ENCODE data around the gene CDKN1A. TPM values are rescaled to one million over a fixed set of nuclear protein-coding genes. Genes with fewer than 3 reads are reported as not detected.

Gene CDKN1A
- total and polyA plus RNA-seq, 10 of the 15 experiments (the other 5 are each of a cell fraction or from before 2014, with no cell fraction given) = 25.2 to 637 (median 216) TPM

GRCh38 chr6:36716476-36717093 is 38.1 kb downstream of the CDKN1A start:
- ATAC-seq = no peak
- Histone ChIP-seq H3K4me2 (ENCODE audit: control insufficient read depth, insufficient read depth) (no peak overlapping the region), H3K79me2 (ENCODE audit: control insufficient read depth, insufficient read depth, low read length) (no peaks in the 10 kb centered on the region), H2AFZ (ENCODE audit: control insufficient read depth, low read depth, low read length) (no peak overlapping the region), H3K9ac (ENCODE audit: control insufficient read depth, insufficient read depth, low read length) (no peak overlapping the region), H3K36me3 (ENCODE audit: control insufficient read depth in 2 of 2, insufficient read depth in 2 of 2, low read length in 1 of 2) (no peaks in the 10 kb centered on the region), H3K4me1 (ENCODE audit: control insufficient read depth, insufficient read depth, low read length) (peaks cover 14% of the 10 kb centered on the region), H3K27me3 (replicated peaks in 1 of 2; ENCODE audit: control insufficient read depth in 2 of 2, insufficient read depth in 2 of 2, low read length in 1 of 2) (no peaks in the 10 kb centered on the region), H3K27ac (ENCODE audit: control insufficient read depth, insufficient read depth) (no peak overlapping the region), H3K9me3 (replicated peaks; ENCODE audit: control insufficient read depth, insufficient read depth, low read length) (no peaks in the 10 kb centered on the region), H4K20me1 (ENCODE audit: control insufficient read depth, insufficient read depth) (no peaks in the 10 kb centered on the region), H3K4me3 (no peak overlapping the region)
- intact Hi-C loops (cut with micrococcal nuclease; ENCODE audit: unreplicated experiment) = no loop called here
- no TSS peak for BruUV-seq (replicated peaks)
- DNase-seq (ENCODE audit: low read depth, low spot score) = no peak
- CTCF ChIA-PET = no interaction called here
- in situ Hi-C loops (cut with MboI) = no loop called here
- no peak for FAIRE-seq
- POLR2A ChIA-PET = interaction anchor here (0.6 to 1.3 kb wide), 2 partner anchors 24 to 102 kb away, joined by 3 to 5 read pairs; no protein-coding TSS in a partner anchor
- RAD21 ChIA-PET (ENCODE audit: unreplicated experiment) = interaction anchor here (0.7 to 1.7 kb wide), 2 partner anchors 24 to 89 kb away, joined by 3 read pairs; no protein-coding TSS in a partner anchor
- 59% methylated on average over 8 of the region's 8 CpGs for WGBS (ENCODE audit: insufficient coverage, insufficient replicate concordance, low lambda C conversion rate, missing lambda C conversion rate)
- SMC1A ChIA-PET (ENCODE audit: uncharacterized antibody, unreplicated experiment) = interaction anchor here (1.6 kb wide), 1 partner anchor 101 kb away, joined by 4 read pairs; no protein-coding TSS in a partner anchor
- TF ChIP-seq BHLHE40 (IDR thresholded peaks at IDR 0.05; ENCODE audit: borderline replicate concordance in 1 of 2, low read depth in 2 of 2, low read length in 1 of 2) (no peak), HDAC2 (IDR thresholded peaks at IDR 0.05) (no peak), RELB (IDR thresholded peaks at IDR 0.05; ENCODE audit: low read depth) (no peak), KLF5 (IDR thresholded peaks at IDR 0.05; ENCODE audit: partially characterized antibody) (no peak), JUNB (IDR thresholded peaks at IDR 0.05) (no peak), E4F1 (IDR thresholded peaks at IDR 0.05; ENCODE audit: borderline replicate concordance, partially characterized antibody) (no peak), RFX5 (IDR thresholded peaks at IDR 0.05; ENCODE audit: low read depth, low read length) (no peak), FOXK2 (IDR thresholded peaks at IDR 0.05) (no peak), PML (IDR thresholded peaks at IDR 0.05; ENCODE audit: low read length) (no peak), MEF2B (IDR thresholded peaks at IDR 0.05; ENCODE audit: partially characterized antibody, poor library complexity, severe bottlenecking) (no peak), MAX (IDR thresholded peaks at IDR 0.05; ENCODE audit: low read depth, low read length) (no peak), POU2F2 (IDR thresholded peaks at IDR 0.05; ENCODE audit: borderline replicate concordance, low read depth, low read length) (no peak), RAD51 (IDR thresholded peaks at IDR 0.05) (no peak)
- TF ChIP-seq, protein P1, sequence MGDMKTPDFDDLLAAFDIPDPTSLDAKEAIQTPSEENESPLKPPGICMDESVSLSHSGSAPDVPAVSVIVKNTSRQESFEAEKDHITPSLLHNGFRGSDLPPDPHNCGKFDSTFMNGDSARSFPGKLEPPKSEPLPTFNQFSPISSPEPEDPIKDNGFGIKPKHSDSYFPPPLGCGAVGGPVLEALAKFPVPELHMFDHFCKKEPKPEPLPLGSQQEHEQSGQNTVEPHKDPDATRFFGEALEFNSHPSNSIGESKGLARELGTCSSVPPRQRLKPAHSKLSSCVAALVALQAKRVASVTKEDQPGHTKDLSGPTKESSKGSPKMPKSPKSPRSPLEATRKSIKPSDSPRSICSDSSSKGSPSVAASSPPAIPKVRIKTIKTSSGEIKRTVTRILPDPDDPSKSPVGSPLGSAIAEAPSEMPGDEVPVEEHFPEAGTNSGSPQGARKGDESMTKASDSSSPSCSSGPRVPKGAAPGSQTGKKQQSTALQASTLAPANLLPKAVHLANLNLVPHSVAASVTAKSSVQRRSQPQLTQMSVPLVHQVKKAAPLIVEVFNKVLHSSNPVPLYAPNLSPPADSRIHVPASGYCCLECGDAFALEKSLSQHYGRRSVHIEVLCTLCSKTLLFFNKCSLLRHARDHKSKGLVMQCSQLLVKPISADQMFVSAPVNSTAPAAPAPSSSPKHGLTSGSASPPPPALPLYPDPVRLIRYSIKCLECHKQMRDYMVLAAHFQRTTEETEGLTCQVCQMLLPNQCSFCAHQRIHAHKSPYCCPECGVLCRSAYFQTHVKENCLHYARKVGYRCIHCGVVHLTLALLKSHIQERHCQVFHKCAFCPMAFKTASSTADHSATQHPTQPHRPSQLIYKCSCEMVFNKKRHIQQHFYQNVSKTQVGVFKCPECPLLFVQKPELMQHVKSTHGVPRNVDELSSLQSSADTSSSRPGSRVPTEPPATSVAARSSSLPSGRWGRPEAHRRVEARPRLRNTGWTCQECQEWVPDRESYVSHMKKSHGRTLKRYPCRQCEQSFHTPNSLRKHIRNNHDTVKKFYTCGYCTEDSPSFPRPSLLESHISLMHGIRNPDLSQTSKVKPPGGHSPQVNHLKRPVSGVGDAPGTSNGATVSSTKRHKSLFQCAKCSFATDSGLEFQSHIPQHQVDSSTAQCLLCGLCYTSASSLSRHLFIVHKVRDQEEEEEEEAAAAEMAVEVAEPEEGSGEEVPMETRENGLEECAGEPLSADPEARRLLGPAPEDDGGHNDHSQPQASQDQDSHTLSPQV (IDR thresholded peaks at IDR 0.05) = no peak
- TF ChIP-seq, protein P2, sequence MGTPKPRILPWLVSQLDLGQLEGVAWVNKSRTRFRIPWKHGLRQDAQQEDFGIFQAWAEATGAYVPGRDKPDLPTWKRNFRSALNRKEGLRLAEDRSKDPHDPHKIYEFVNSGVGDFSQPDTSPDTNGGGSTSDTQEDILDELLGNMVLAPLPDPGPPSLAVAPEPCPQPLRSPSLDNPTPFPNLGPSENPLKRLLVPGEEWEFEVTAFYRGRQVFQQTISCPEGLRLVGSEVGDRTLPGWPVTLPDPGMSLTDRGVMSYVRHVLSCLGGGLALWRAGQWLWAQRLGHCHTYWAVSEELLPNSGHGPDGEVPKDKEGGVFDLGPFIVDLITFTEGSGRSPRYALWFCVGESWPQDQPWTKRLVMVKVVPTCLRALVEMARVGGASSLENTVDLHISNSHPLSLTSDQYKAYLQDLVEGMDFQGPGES (IDR thresholded peaks at IDR 0.05) = no peak
